GM23338 (cell line): ENCODE data around the gene LRRC4B. TPM values are rescaled to one million over a fixed set of nuclear protein-coding genes. Genes with fewer than 3 reads are reported as not detected.

Experiments used
- ATAC-seq: fragments of 200-7000 bp; cut with Tn5 transposase; 3 replicates; pipeline ENCODE4 v1.9.1; 2020
- DNase-seq: peaks from one replicate; pipeline ENCODE4 v3.0.0-alpha.2; 2015; ENCODE audit warnings: low spot score
- H2AFZ ChIP-seq: fragments of 200-600 bp; sonication (generic); 2 replicates; pipeline ENCODE4 v1.8.0; 2016; ENCODE audit warnings: antibody characterized with exemption, mild to moderate bottlenecking, moderate library complexity
- H3F3A ChIP-seq: fragments of 200-600 bp; sonication (generic); replicated peaks from 2 replicates; pipeline ENCODE4 v1.8.0; 2017; ENCODE audit warnings: antibody characterized with exemption, mixed run types, low read depth
- H3K27ac ChIP-seq: fragments of 200-600 bp; sonication (generic); 2 replicates; pipeline ENCODE4 v1.6.1; 2016; ENCODE audit warnings: low read depth
- H3K27me3 ChIP-seq: fragments of 200-600 bp; sonication (generic); 2 replicates; pipeline ENCODE4 v1.8.0; 2016; ENCODE audit warnings: mild to moderate bottlenecking, mixed run types, moderate library complexity; ENCODE audit not compliant: insufficient read depth
- H3K36me3 ChIP-seq: fragments of 200-600 bp; sonication (generic); 2 replicates; pipeline ENCODE4 v1.8.0; 2016; ENCODE audit warnings: mild to moderate bottlenecking; ENCODE audit not compliant: insufficient read depth
- H3K4me1 ChIP-seq: fragments of 200-600 bp; sonication (generic); 2 replicates; pipeline ENCODE4 v1.8.0; 2016; ENCODE audit warnings: mild to moderate bottlenecking, moderate library complexity; ENCODE audit not compliant: insufficient read depth
- H3K4me2 ChIP-seq: fragments of 200-600 bp; sonication (generic); 2 replicates; pipeline ENCODE4 v1.7.1; 2017; ENCODE audit warnings: mixed run types
- H3K4me3 ChIP-seq: fragments of 200-600 bp; sonication (generic); 2 replicates; pipeline ENCODE4 v1.6.1; 2016; ENCODE audit warnings: mixed run types
- H3K79me2 ChIP-seq: fragments of 200-600 bp; sonication (generic); replicated peaks from 2 replicates; pipeline ENCODE4 v1.8.0; 2017; ENCODE audit warnings: mild to moderate bottlenecking; ENCODE audit not compliant: insufficient read depth
- H3K9me2 ChIP-seq: fragments of 200-600 bp; sonication (generic); 2 replicates; pipeline ENCODE4 v1.8.0; 2017; ENCODE audit not compliant: insufficient read depth
- H4K20me1 ChIP-seq: fragments of 200-600 bp; sonication (generic); replicated peaks from 2 replicates; pipeline ENCODE4 v1.8.0; 2017; ENCODE audit warnings: mild to moderate bottlenecking; ENCODE audit not compliant: insufficient read depth
- H3K27ac Mint-ChIP-seq: 2 replicates; pipeline ENCODE4 v1.8.0; 2020; ENCODE audit warnings: inconsistent platforms, mild to moderate bottlenecking, moderate library complexity, mixed read lengths
- H3K27me3 Mint-ChIP-seq: 3 replicates; pipeline ENCODE4 v1.8.0; 2022; ENCODE audit warnings: low read depth, mild to moderate bottlenecking, moderate library complexity, mixed read lengths, inconsistent platforms; ENCODE audit not compliant: insufficient read depth, poor library complexity
- H3K36me3 Mint-ChIP-seq: 3 replicates; pipeline ENCODE4 v1.8.0; 2021; ENCODE audit warnings: low read depth, mild to moderate bottlenecking, inconsistent platforms, moderate library complexity, mixed read lengths
- H3K4me1 Mint-ChIP-seq: 3 replicates; pipeline ENCODE4 v1.8.0; 2020; ENCODE audit warnings: mild to moderate bottlenecking, inconsistent platforms, mixed read lengths
- H3K4me3 Mint-ChIP-seq: 3 replicates; pipeline ENCODE4 v1.8.0; 2021; ENCODE audit warnings: moderate library complexity, mild to moderate bottlenecking, inconsistent platforms, mixed read lengths
- H3K9me3 Mint-ChIP-seq: 3 replicates; pipeline ENCODE4 v1.8.0; 2020; ENCODE audit warnings: moderate library complexity, mild to moderate bottlenecking, inconsistent platforms, mixed read lengths
- ETS1 ChIP-seq: IDR thresholded peaks from 2 replicates; pipeline ENCODE4 v1.6.1; 2016; ENCODE audit warnings: antibody characterized with exemption
- EZH2 ChIP-seq: fragments of 200-600 bp; sonication (generic); IDR thresholded peaks from one replicate; pipeline ENCODE4 v1.8.0; 2017; ENCODE audit warnings: antibody characterized with exemption, mild to moderate bottlenecking, low read depth; ENCODE audit not compliant: unreplicated experiment
- EZH2phosphoT487 ChIP-seq: fragments of 200-600 bp; sonication (generic); IDR thresholded peaks from one replicate; pipeline ENCODE4 v1.8.1; 2018; ENCODE audit warnings: antibody characterized with exemption; ENCODE audit not compliant: unreplicated experiment
- NANOG ChIP-seq: IDR thresholded peaks from 2 replicates; pipeline ENCODE4 v1.6.1; 2016; ENCODE audit warnings: antibody characterized with exemption, borderline replicate concordance
- POLR2AphosphoS5 ChIP-seq: IDR thresholded peaks from 2 replicates; pipeline ENCODE4 v1.6.1; 2016; ENCODE audit warnings: antibody characterized with exemption, low read depth
- STAT1 ChIP-seq: IDR thresholded peaks from one replicate; pipeline ENCODE4 v1.6.1; 2016; ENCODE audit warnings: antibody characterized with exemption; ENCODE audit not compliant: unreplicated experiment
- ZNF114 ChIP-seq: fragments of 250-450 bp; sonication (Bioruptor Pico); IDR thresholded peaks from 2 replicates; pipeline ENCODE4 v1.5.0; 2020; ENCODE audit warnings: mild to moderate bottlenecking, moderate library complexity
- ZNF462 ChIP-seq: fragments of 250-450 bp; sonication (Bioruptor Pico); IDR thresholded peaks from 2 replicates; pipeline ENCODE4 v1.5.0; 2020; ENCODE audit warnings: mild to moderate bottlenecking, moderate library complexity
- polyA plus RNA-seq: library from polyadenylated mRNA; unstranded; fragments of >200 nt; fragmentation: Nextera tagmentation; extraction: Ambion mirVana; gene quantifications from 2 replicates; pipeline ENCODE4 v1.2.1, GENCODE V29; 2016
- total RNA-seq: library from RNA; depleted of rRNA; stranded (reverse); fragments of >200 nt; shearing (Covaris generic); gene quantifications from 2 replicates; pipeline ENCODE4 v1.2.3, GENCODE V29; 2014
- TF ChIP-seq, protein P1 (sequence below): IDR thresholded peaks from one replicate; pipeline ENCODE4 v1.6.1; 2018; ENCODE audit warnings: antibody characterized with exemption; ENCODE audit not compliant: unreplicated experiment

Gene LRRC4B
- total and polyA plus RNA-seq, 2 experiments from 2014 or later: 2.0 to 13.2 TPM

- TF ChIP-seq EZH2: no peak
- TF ChIP-seq, protein P1, sequence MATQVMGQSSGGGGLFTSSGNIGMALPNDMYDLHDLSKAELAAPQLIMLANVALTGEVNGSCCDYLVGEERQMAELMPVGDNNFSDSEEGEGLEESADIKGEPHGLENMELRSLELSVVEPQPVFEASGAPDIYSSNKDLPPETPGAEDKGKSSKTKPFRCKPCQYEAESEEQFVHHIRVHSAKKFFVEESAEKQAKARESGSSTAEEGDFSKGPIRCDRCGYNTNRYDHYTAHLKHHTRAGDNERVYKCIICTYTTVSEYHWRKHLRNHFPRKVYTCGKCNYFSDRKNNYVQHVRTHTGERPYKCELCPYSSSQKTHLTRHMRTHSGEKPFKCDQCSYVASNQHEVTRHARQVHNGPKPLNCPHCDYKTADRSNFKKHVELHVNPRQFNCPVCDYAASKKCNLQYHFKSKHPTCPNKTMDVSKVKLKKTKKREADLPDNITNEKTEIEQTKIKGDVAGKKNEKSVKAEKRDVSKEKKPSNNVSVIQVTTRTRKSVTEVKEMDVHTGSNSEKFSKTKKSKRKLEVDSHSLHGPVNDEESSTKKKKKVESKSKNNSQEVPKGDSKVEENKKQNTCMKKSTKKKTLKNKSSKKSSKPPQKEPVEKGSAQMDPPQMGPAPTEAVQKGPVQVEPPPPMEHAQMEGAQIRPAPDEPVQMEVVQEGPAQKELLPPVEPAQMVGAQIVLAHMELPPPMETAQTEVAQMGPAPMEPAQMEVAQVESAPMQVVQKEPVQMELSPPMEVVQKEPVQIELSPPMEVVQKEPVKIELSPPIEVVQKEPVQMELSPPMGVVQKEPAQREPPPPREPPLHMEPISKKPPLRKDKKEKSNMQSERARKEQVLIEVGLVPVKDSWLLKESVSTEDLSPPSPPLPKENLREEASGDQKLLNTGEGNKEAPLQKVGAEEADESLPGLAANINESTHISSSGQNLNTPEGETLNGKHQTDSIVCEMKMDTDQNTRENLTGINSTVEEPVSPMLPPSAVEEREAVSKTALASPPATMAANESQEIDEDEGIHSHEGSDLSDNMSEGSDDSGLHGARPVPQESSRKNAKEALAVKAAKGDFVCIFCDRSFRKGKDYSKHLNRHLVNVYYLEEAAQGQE: no peak
Observed at GRCh38 chr19:50494186-50495019, 73.8 kb downstream of the LRRC4B start (continued).

DNA sequence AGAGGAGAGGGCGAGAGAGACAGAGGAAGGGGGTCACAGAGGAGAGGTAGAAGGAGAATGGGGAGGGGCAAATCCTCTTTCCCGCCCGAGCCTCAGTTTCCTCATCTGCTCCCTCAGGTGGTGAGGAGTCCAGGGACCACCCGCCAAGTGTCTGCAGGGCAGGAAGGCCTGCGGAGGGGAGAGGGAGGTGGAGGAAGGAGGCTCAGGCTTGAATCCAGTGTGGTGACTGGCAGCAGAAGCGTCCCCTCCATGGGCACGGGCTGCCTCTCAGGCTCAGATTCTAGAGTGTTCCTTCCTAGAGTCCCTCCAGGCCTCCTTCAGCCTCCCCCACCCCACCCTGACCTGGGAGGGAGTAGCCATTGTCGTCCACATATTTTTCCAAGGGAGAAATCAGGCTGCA is 75.1 kb downstream of the LRRC4B start:
- Histone ChIP-seq H3K4me3 (no peak overlapping the region), H3K27ac (no peak overlapping the region), H2AFZ (no peak overlapping the region), H3K79me2 (no peaks in the 10 kb centered on the region), H3K36me3 (no peaks in the 10 kb centered on the region), H3K4me1 (peaks cover 19% of the 10 kb centered on the region; the same call in 1 of the 2 replicates), H3F3A (0 out of 2 replicates have a peak, but pooled peaks cover 4% of the 10 kb centered on the region), H4K20me1 (no peaks in the 10 kb centered on the region), H3K9me2 (no peaks in the 10 kb centered on the region), H3K27me3 (peaks cover 97% of the 10 kb centered on the region), H3K4me2 (no peak overlapping the region)
- H3K27ac Mint-ChIP-seq: no peak overlapping the region
- peaks cover 83% of the 10 kb centered on the region; the same call in 2 of the 3 replicates for H3K9me3 Mint-ChIP-seq
- DNase-seq: no peak
- peaks cover 50% of the 10 kb centered on the region for H3K36me3 Mint-ChIP-seq
- H3K27me3 Mint-ChIP-seq: peaks cover 10% of the 10 kb centered on the region
- no peaks in the 10 kb centered on the region; the same call in 2 of the 3 replicates for H3K4me1 Mint-ChIP-seq
- no peak overlapping the region for H3K4me3 Mint-ChIP-seq
- ATAC-seq: no peak
- TF ChIP-seq POLR2AphosphoS5: no peak
- TF ChIP-seq, protein P1: no peak
- TF ChIP-seq NANOG: no peak
- TF ChIP-seq ZNF114 (CRISPR knock-in tag): no peak
- no peak for TF ChIP-seq EZH2phosphoT487
- TF ChIP-seq STAT1: no peak
- no peak for TF ChIP-seq ETS1
- TF ChIP-seq ZNF462 (CRISPR knock-in tag): no peak
